ENCODE results near the gene TBC1D9. TPM values are rescaled to one million over a fixed set of nuclear protein-coding genes. Genes with fewer than 3 reads are reported as not detected.

The TBC1D9 gene
- total and polyA plus RNA-seq, 8 donors: 4.9 to 38.2 (median 12.2) TPM

- Histone ChIP-seq H3K4me3 (no peak overlapping the region), H3K9me3 (no peaks in the 10 kb centered on the region), H3K4me1 (peaks cover 0 to 12% (median 0%) of the 10 kb centered on the region in 4 donors), H3K27me3 (no peaks in the 10 kb centered on the region), H3K36me3 (no peaks in the 10 kb centered on the region), H3K27ac (no peak overlapping the region)
- WGBS, 5 donors: 47 to 81% (median 56%) methylated on average over 1 of the region's 1 CpG
- DNase-seq: no peak
- intact Hi-C loops (cut with DNase I; ENCODE audit: low total_unique reads): no loop called here
- TF ChIP-seq CTCF (IDR thresholded peaks at IDR 0.05): no peak
- no peak for TF ChIP-seq EP300 (IDR thresholded peaks at IDR 0.05)
- TF ChIP-seq POLR2AphosphoS5 (IDR thresholded peaks at IDR 0.05): no peak
- no peak for TF ChIP-seq POLR2A (IDR thresholded peaks at IDR 0.05)
Measured at GRCh38 chr4:140777386-140777785, 21.2 kb upstream of the TBC1D9 start.

- no peak for TF ChIP-seq POLR2A (IDR thresholded peaks at IDR 0.05)
- no peaks in the 10 kb centered on the region for H3K36me3 ChIP-seq
- intact Hi-C loops (cut with DNase I; ENCODE audit: low total_unique reads): no loop called here
Measured at GRCh38 chr4:140776556-140776955, 20.4 kb upstream of the TBC1D9 start.

GRCh38 chr4:140774956-140775355 lies 18.8 kb upstream of the TBC1D9 start:
- intact Hi-C loops (cut with DNase I; ENCODE audit: low total_unique reads): no loop called here
- H3K4me3 ChIP-seq: no peak overlapping the region
- no peaks in the 10 kb centered on the region for H3K27me3 ChIP-seq
- H3K36me3 ChIP-seq: no peaks in the 10 kb centered on the region
- no peaks in the 10 kb centered on the region for H3K9me3 ChIP-seq
- peaks cover 0 to 4% (median 0%) of the 10 kb centered on the region in 4 donors for H3K4me1 ChIP-seq
- H3K27ac ChIP-seq: no peak overlapping the region
- no peak for DNase-seq
- no peak for TF ChIP-seq EP300 (IDR thresholded peaks at IDR 0.05)
- TF ChIP-seq POLR2A (IDR thresholded peaks at IDR 0.05): no peak
- no peak for TF ChIP-seq POLR2AphosphoS5 (IDR thresholded peaks at IDR 0.05)
- TF ChIP-seq CTCF (IDR thresholded peaks at IDR 0.05): no peak

More at GRCh38 chr4:140776556-140776955, 20.4 kb upstream of the TBC1D9 start:
- 42 to 59% (median 55%) methylated on average over 2 of the region's 2 CpGs for WGBS, 5 donors
- no peak for DNase-seq
- H3K4me1 ChIP-seq: peaks cover 0 to 7% (median 0%) of the 10 kb centered on the region in 4 donors
- H3K9me3 ChIP-seq: no peaks in the 10 kb centered on the region
- H3K4me3 ChIP-seq: no peak overlapping the region
- no peaks in the 10 kb centered on the region for H3K27me3 ChIP-seq
- no peak overlapping the region for H3K27ac ChIP-seq

- Histone ChIP-seq H3K27ac (no peak overlapping the region), H3K9me3 (no peaks in the 10 kb centered on the region), H3K27me3 (no peaks in the 10 kb centered on the region), H3K4me3 (no peak overlapping the region), H3K36me3 (no peaks in the 10 kb centered on the region), H3K4me1 (peaks cover 0 to 4% (median 0%) of the 10 kb centered on the region in 4 donors)
- no peak for TF ChIP-seq POLR2A (IDR thresholded peaks at IDR 0.05)
- TF ChIP-seq POLR2AphosphoS5 (IDR thresholded peaks at IDR 0.05): no peak
- no peak for TF ChIP-seq CTCF (IDR thresholded peaks at IDR 0.05)
- TF ChIP-seq EP300 (IDR thresholded peaks at IDR 0.05): no peak
- intact Hi-C loops (cut with DNase I; ENCODE audit: low total_unique reads): no loop called here
- no peak for DNase-seq
- 88 to 95% (median 91%) methylated on average over 6 of the region's 6 CpGs for WGBS, 5 donors
Measured at GRCh38 chr4:140774510-140774909, 18.3 kb upstream of the TBC1D9 start.

GRCh38 chr4:140769209-140769608 lies 13.0 kb upstream of the TBC1D9 start:
- TF ChIP-seq POLR2A (IDR thresholded peaks at IDR 0.05): no peak
- no peak for DNase-seq
- no peak overlapping the region for H3K27ac ChIP-seq
- no peaks in the 10 kb centered on the region for H3K27me3 ChIP-seq
- intact Hi-C loops (cut with DNase I; ENCODE audit: low total_unique reads): no loop called here
- H3K4me3 ChIP-seq: no peak overlapping the region
- H3K9me3 ChIP-seq: no peaks in the 10 kb centered on the region
- peaks cover 0 to 4% (median 0%) of the 10 kb centered on the region in 4 donors for H3K4me1 ChIP-seq
- WGBS, 5 donors: 61 to 72% (median 67%) methylated on average over 3 of the region's 3 CpGs
- H3K36me3 ChIP-seq: no peaks in the 10 kb centered on the region
